Measurements from ENCODE around the gene HDHD5.
A peak's percentile ranks its signal among the peaks of the same experiment; 100 is the strongest.
"Not testable (repeated sequence)": the region's sequence is repeated elsewhere in the genome, so short reads cannot be mapped to it uniquely, and the experiment has no call there.

Gene HDHD5

GRCh38 chr22:17155941-17156340, 3.1 kb downstream of the HDHD5 start:
- DNase-seq = peak; percentile 13

- DNase-seq = no peak
These were observed 6.1 kb downstream of the HDHD5 start for GRCh38 chr22:17152971-17153370.

GRCh38 chr22:17152340-17152739, 6.7 kb downstream of the HDHD5 start:
- DNase-seq = no peak

DNA sequence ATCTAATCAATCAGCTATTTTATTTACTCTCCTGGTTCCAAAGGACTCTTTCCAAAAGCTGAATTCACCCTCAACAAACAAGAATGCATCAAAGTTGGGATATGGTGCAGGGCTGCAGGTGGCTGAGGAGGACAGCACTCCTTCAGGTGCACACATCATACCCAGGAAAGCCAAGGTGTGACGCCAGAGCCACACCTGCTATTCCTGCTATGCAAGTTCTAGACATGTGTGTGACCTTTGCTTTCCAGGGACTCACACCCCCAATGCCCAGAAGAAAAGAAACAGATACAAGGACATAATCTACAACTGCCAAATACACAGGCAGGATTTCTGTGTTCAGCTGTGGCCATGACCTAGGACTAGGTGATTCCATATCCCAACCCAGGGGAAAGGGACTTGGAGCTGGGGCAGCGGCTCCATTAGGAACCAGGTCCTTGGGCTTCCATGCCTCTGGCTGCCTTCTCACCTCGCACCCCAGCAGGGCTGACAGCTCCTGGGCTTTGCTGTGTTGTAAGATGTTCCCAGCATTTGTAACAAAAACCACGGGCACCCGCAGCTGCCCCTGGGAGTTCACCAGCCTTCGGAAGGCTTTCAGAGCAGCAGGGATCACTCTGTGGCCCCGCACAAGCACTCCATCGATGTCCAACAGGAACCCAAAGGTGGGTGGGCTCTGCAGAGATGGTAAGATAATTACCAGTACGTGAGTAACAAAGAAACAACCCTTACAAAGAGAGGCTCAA, 9.8 kb downstream of the HDHD5 start:
- DNase-seq = no peak

- not testable (repeated sequence) for DNase-seq
These were observed 11.6 kb downstream of the HDHD5 start for GRCh38 chr22:17147458-17147857.

- no peak for DNase-seq
These were observed 13.9 kb downstream of the HDHD5 start for GRCh38 chr22:17145021-17145680.

GRCh38 chr22:17143826-17144225, 15.3 kb downstream of the HDHD5 start:
- DNase-seq = no peak

- DNase-seq = no peak
These were observed 16.0 kb downstream of the HDHD5 start for GRCh38 chr22:17143101-17143500.

- DNase-seq = no peak
These were observed 18.0 kb downstream of the HDHD5 start for GRCh38 chr22:17140826-17141766.

DNA sequence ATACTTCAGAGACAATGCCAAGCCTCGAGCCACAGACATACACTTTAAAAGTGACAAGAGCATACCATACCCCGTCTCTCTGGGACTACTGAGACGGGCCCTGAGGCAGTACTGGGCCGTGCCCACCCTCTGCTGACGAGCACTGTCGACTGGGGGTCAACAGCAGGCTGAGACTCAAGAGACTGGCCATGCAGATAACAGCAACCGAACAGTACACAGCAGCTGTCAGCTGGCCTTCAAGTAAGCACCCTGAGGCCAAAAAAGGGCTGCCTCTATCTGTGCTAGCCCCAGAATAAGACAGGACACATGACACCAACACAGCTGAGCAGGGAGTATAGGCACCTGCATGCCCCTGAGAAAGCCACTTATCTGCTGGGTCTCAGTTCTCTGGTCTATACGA, 19.1 kb downstream of the HDHD5 start:
- no peak for DNase-seq

- no peak for DNase-seq
These were observed 20.6 kb downstream of the HDHD5 start for GRCh38 chr22:17138513-17138912.

- DNase-seq = no peak
These were observed 21.1 kb downstream of the HDHD5 start for GRCh38 chr22:17137861-17138425.

DNA sequence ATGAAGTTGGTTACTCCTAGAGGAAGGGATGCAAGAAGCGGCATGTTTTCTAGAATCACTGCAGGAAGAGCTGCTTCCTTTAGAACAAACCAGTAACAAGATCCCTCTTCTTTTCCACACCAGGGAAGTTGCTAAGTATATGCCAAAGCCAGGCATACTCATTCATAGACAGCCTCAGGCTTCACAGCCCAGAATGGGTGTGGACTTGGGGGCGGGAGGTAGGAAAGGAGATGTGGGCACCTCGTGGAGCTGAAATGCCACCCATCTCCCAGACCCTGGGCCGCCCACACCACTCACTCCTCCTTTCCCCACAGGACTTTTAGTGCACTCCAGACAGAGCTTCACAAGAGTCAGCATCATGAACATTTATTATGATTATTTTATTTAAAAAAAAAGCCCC, 21.9 kb downstream of the HDHD5 start:
- DNase-seq = no peak

- no peak for DNase-seq
These were observed 23.8 kb downstream of the HDHD5 start for GRCh38 chr22:17135153-17135760.

- no peak for DNase-seq
These were observed 25.9 kb downstream of the HDHD5 start for GRCh38 chr22:17133137-17133536.

GRCh38 chr22:17132112-17132511, 27.0 kb downstream of the HDHD5 start:
- no peak for DNase-seq

- no peak for DNase-seq
These were observed 27.4 kb downstream of the HDHD5 start for GRCh38 chr22:17131686-17132085.

- DNase-seq = no peak
These were observed 28.9 kb downstream of the HDHD5 start for GRCh38 chr22:17130199-17130598.

- DNase-seq = no peak
These were observed 37.6 kb downstream of the HDHD5 start, which contains the start of gene TMEM121B for GRCh38 chr22:17121233-17122195. TSS of gene TMEM121B (minus strand) at chr22:17121360. CDS start at chr22:17121127, 233 bp downstream.

DNA sequence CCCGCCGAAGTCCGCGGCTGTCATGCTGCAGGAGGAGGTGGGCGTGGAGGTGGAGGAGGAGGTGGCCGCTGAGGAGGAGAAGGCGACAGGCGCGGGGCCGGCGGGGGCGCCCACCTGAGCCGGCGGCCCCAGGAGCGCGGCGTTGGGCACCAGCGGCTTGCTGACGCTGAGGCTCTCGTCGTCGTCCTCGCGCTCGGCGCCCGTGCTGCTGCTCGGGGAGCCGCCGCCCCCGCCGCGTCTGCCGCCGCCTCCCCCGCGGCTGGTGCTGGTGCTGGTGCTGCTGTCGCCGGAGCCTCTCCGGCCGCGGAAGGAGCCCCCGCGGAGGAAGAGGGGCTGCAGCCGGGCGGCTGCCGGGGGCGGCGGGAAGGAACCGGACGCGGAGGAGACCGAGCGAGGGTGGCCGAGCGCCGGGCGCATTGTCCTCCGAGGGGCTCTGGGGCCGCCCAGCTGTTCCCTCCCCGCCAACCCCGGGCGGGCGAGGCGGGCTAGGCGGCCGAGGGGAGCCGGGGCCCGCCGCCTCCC, 38.3 kb downstream of the HDHD5 start:
- DNase-seq = no peak

GRCh38 chr22:17120281-17120680, 38.8 kb downstream of the HDHD5 start:
- DNase-seq = peak; percentile 23
